ENCODE data around the gene PTCD3. TPM values are rescaled to one million over a fixed set of nuclear protein-coding genes. Genes with fewer than 3 reads are reported as not detected.

The PTCD3 gene
- total RNA-seq, 1 experiment from 2014 or later: 93.9 TPM

GRCh38 chr2:86069783-86070339 is 36.2 kb upstream of the PTCD3 start:
- H3K27me3 ChIP-seq (ENCODE audit: control insufficient read depth, insufficient read depth, low read length): no peaks in the 10 kb centered on the region
- no TSS peak for BruUV-seq (replicated peaks)
- ATAC-seq (no peak), DNase-seq (ENCODE audit: low read depth, low spot score) (no peak)
- no peaks in the 10 kb centered on the region for H3K4me1 ChIP-seq (ENCODE audit: control insufficient read depth, insufficient read depth, low read length)
- in situ Hi-C loops (cut with HindIII; ENCODE audit: low pct_unique_long_range_greater_than_20kb, low sequenced_read_pairs) (no loop called here), intact Hi-C loops (cut with micrococcal nuclease; ENCODE audit: unreplicated experiment) (loop anchor here (10.0 kb wide), 1 partner anchor 185 kb away; the partner anchor contains the start of gene ST3GAL5)
- H3K27ac ChIP-seq (ENCODE audit: low read length): no peak overlapping the region
- H3K4me3 ChIP-seq (ENCODE audit: low read depth in 2 of 2, low read length in 2 of 2): no peak overlapping the region
- H3K36me3 ChIP-seq (ENCODE audit: control insufficient read depth, insufficient read depth, low read length): peaks cover 51% of the 10 kb centered on the region
- CTCF ChIA-PET: no interaction called here
- TF ChIP-seq POLR2AphosphoS5 (IDR thresholded peaks at IDR 0.05; ENCODE audit: low read depth, low read length): no peak
- TF ChIP-seq REST (IDR thresholded peaks at IDR 0.05; ENCODE audit: insufficient read depth in 1 of 2, low read depth in 2 of 2, low read length in 1 of 2): no peak
- TF ChIP-seq, protein P1, sequence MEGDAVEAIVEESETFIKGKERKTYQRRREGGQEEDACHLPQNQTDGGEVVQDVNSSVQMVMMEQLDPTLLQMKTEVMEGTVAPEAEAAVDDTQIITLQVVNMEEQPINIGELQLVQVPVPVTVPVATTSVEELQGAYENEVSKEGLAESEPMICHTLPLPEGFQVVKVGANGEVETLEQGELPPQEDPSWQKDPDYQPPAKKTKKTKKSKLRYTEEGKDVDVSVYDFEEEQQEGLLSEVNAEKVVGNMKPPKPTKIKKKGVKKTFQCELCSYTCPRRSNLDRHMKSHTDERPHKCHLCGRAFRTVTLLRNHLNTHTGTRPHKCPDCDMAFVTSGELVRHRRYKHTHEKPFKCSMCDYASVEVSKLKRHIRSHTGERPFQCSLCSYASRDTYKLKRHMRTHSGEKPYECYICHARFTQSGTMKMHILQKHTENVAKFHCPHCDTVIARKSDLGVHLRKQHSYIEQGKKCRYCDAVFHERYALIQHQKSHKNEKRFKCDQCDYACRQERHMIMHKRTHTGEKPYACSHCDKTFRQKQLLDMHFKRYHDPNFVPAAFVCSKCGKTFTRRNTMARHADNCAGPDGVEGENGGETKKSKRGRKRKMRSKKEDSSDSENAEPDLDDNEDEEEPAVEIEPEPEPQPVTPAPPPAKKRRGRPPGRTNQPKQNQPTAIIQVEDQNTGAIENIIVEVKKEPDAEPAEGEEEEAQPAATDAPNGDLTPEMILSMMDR (IDR thresholded peaks at IDR 0.05): no peak
- no peak for TF ChIP-seq SIN3A (IDR thresholded peaks at IDR 0.05; ENCODE audit: borderline replicate concordance, insufficient read depth, low read depth, low read length)
- no peak for TF ChIP-seq TCF7L2 (IDR thresholded peaks at IDR 0.05; ENCODE audit: low read depth, low read length)
- POLR2A ChIA-PET: no interaction called here
- H3K9me3 ChIP-seq (ENCODE audit: control insufficient read depth, insufficient read depth, low read depth, low read length): no peaks in the 10 kb centered on the region

DNA sequence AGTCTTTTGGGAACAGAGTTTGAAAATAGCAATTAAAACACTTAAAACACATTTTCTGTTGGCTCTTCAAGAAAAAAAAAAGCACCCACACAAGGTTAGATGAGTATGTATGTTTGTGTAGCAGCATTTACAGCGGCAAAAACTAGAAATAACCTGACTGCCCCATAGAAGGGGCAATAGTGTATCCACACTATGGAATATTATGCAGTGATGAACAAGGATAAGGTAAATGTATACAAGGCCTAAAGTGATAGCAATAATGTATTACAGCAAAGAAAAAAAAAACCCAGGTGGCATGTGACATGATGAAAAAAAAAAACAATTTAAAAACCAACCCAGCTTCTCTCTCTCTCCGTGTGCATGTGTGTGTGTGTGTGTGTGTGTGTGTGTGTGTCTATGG is 35.2 kb upstream of the PTCD3 start:
- no TSS peak for BruUV-seq (replicated peaks)
- H3K4me1 ChIP-seq (ENCODE audit: control insufficient read depth, insufficient read depth, low read length): no peaks in the 10 kb centered on the region
- H3K9me3 ChIP-seq (ENCODE audit: control insufficient read depth, insufficient read depth, low read depth, low read length): no peaks in the 10 kb centered on the region
- ChIA-PET POLR2A (no interaction called here), CTCF (no interaction called here)
- in situ Hi-C loops (cut with HindIII; ENCODE audit: low pct_unique_long_range_greater_than_20kb, low sequenced_read_pairs) (no loop called here), intact Hi-C loops (cut with micrococcal nuclease; ENCODE audit: unreplicated experiment) (no loop called here)
- no peak for ATAC-seq
- H3K27me3 ChIP-seq (ENCODE audit: control insufficient read depth, insufficient read depth, low read length): no peaks in the 10 kb centered on the region
- peaks cover 47% of the 10 kb centered on the region for H3K36me3 ChIP-seq (ENCODE audit: control insufficient read depth, insufficient read depth, low read length)
- TF ChIP-seq TCF7L2 (IDR thresholded peaks at IDR 0.05; ENCODE audit: low read depth, low read length) (no peak), REST (IDR thresholded peaks at IDR 0.05; ENCODE audit: insufficient read depth in 1 of 2, low read depth in 2 of 2, low read length in 1 of 2) (no peak), SIN3A (IDR thresholded peaks at IDR 0.05; ENCODE audit: borderline replicate concordance, insufficient read depth, low read depth, low read length) (no peak), POLR2AphosphoS5 (IDR thresholded peaks at IDR 0.05; ENCODE audit: low read depth, low read length) (no peak)
- TF ChIP-seq, protein P1 (IDR thresholded peaks at IDR 0.05): no peak
- H3K27ac ChIP-seq (ENCODE audit: low read length): no peak overlapping the region
- DNase-seq (ENCODE audit: low read depth, low spot score): no peak
- H3K4me3 ChIP-seq (ENCODE audit: low read depth in 2 of 2, low read length in 2 of 2): no peak overlapping the region
